GM12872 (cell line): ENCODE results near the gene TTLL8.

Experiments
- TF ChIP-seq, protein P1 (sequence below): IDR thresholded peaks from 3 replicates; pipeline ENCODE4 v1.5.1; 2011; ENCODE audit warnings: low read depth, mild to moderate bottlenecking, low read length, moderate library complexity; ENCODE audit not compliant: insufficient read depth

Gene TTLL8

DNA sequence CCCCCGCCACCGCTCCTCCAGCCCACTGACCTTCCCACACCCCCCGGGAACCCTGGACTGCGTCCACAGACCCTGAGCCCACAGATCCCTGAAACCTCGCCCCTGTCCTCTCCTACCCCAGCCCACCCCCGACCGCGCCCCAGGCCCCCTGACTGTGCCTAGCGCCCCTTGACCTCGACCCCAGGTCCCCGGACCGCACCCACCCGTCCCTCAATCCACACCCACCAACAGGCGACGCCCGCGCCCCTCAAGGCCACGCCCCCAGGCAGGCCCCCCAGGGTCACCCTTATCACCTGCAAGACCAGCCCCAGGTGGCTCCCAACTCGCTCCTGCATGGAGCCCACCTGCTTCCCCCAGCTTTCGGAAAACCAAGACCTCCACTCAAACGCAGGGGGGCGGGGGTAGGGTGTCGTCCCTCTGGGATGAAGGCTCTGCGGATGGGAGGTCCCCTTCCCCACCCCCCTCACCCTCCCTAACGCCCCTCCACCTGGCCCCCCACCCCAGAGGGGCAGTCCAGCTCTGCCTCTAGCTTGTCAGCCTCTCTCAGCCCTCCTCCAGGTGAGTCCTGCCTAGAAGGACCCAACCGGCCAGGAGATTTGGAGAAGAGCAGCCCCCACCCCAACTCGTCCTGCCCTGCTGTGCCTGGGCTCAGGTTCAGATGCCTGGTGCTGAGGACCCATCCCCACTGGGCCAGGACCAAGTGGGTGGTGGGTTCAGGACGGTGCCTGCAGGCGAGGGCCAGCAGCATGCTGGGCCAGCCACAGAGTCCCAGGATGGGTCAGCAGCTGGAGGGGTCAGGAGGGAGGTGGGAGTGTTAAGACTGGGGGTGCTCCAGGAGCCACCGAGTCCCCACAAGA, 42.4 kb downstream of the TTLL8 start:
- TF ChIP-seq, protein P1, sequence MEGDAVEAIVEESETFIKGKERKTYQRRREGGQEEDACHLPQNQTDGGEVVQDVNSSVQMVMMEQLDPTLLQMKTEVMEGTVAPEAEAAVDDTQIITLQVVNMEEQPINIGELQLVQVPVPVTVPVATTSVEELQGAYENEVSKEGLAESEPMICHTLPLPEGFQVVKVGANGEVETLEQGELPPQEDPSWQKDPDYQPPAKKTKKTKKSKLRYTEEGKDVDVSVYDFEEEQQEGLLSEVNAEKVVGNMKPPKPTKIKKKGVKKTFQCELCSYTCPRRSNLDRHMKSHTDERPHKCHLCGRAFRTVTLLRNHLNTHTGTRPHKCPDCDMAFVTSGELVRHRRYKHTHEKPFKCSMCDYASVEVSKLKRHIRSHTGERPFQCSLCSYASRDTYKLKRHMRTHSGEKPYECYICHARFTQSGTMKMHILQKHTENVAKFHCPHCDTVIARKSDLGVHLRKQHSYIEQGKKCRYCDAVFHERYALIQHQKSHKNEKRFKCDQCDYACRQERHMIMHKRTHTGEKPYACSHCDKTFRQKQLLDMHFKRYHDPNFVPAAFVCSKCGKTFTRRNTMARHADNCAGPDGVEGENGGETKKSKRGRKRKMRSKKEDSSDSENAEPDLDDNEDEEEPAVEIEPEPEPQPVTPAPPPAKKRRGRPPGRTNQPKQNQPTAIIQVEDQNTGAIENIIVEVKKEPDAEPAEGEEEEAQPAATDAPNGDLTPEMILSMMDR = no peak

DNA sequence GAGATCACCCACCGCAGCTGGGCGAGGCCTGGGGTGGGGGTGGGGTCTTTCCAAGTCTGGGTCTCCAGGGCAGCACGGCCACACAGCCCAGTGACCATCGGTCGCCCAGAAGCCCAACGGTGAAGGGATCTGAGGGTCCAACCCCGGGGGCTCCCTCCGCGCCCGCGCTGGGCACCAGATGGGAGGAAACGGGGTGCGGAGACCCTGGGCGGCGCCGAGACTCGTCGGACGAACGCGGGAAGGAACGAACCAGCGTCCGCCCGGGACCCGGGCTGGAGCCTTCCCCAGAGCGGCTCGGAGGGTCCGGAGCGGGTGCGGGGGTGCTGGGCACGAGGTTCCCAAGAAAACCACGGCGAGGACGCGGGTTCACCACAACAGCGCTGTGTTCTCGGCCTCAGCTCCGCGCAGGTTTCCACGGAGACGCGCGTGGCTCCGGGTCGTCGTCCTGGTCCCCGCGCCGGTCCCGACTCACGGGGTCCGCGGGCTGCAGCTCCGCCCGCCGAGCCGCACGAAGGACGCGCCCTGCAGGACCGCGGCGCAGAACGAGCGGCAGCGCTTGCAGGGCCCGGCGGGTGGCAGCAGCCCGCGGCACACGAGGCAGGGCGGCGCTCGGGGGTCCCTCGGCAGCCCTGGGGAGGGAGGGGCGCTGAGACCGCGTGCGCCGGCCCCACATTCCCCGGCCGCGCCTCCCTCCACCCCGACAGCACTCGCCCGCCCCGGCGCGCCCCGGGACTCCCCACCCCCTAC, 43.3 kb downstream of the TTLL8 start:
- TF ChIP-seq, protein P1 = no peak

DNA sequence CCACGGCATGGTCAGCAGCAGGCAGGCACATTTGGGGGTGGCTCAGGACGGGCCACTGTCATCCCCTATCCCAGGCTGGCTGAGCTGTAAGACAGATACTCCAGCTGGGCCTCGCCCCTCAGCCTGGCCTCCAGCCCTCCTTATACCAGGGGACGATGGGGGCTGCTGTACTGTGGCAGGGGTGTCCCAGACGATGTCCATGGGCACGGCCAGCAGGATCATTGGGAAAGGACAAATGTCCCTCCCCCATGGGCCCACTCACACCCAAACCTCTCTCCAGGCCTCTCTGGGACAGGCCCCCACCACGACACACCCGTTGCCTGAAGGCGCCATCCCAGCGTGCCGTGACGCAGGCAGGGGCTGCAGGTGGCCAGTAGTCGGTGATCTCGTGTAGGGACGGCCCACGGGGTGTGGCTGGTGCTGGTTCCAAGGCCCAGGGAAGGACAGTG, 44.0 kb downstream of the TTLL8 start:
- TF ChIP-seq, protein P1 = no peak

DNA sequence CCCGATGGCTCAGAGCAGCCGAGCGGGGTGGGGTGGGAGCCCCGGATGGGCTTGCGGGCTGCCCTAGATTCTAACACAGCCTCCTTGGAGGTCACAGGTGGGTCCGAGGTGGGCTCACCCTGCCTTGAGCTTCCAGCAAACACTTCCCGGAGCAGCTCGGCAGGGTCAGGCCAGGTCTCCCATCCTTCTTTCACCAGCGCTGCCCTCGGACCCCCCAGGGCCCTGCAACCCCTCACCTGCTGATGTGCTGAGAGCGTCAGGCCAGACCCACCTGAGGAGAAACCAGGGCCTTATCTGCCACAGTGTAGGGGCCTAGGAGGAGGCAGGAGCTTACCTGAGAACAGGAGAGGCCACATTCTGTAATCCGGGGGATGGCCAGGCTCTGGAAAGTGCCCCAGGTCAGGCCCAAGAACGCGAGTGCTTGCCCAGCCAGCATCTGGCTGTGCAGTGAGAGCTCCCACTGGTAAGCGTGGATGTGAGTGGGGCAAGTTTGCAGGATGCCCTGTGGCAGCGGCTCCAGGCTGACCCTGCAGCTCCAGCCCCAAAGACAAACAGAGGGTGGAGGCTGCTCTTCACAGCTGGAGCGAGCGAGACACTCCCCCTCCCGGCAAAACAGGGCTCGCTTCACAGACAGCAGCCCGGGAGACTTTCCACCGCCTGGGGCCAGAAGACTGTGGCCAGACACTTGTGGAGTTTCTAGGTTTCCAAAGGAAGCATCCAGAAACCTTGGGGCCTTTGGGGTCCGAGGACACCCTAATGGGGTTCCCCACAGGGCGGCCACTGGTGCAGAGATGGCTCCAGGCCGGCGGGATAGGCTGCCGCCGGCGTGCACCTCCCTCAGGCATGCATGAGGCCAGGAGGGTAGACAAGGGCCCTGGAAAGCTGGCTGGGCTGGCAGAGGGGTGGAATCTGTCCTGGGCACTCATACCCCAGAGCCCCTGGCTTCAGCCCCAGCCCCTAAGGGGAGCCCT, 45.6 kb downstream of the TTLL8 start, which contains the start of gene IL17REL:
Gene IL17REL (minus strand): TSS at position 555 of the 971 bp plus-strand sequence. CDS start 119 bp downstream, at position 436.
- TF ChIP-seq, protein P1 = no peak

DNA sequence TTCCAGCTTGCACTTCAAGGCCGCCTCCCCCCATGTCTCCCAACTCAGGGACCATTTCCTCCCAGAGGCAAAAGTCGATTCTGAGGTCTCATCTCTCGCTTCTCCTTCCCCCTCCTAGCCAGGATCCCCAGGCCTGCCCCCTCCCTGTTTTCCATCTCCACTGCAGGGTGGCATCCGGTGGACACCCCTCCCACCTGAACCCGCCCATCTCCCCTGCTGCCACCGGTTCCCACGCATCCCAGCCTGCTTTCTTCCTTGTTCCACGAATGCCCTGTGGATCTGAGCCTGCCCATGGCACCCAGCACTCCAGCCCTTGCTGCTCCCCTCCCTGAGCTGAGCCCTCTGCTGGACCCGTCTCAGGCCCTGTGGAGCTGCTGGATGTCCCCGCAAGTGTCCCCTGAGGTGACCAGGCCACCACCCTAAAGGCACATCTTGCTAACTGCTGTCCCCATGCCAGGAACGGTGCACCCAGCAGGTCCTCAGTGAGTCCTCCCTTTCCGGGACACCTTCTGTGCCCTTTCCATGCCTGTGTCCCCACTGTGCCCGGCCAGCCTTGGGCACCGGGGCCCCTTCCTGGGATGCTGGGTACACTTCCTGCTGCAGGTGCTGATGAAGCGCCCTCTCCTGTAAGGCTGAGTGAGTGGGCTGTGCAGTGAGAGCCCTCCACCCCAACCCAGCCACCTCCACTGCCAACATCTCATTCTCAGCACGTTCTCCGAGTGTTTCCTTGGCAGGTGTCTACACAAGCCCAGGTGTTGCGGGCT, 46.5 kb downstream of the TTLL8 start:
- TF ChIP-seq, protein P1 = no peak

DNA sequence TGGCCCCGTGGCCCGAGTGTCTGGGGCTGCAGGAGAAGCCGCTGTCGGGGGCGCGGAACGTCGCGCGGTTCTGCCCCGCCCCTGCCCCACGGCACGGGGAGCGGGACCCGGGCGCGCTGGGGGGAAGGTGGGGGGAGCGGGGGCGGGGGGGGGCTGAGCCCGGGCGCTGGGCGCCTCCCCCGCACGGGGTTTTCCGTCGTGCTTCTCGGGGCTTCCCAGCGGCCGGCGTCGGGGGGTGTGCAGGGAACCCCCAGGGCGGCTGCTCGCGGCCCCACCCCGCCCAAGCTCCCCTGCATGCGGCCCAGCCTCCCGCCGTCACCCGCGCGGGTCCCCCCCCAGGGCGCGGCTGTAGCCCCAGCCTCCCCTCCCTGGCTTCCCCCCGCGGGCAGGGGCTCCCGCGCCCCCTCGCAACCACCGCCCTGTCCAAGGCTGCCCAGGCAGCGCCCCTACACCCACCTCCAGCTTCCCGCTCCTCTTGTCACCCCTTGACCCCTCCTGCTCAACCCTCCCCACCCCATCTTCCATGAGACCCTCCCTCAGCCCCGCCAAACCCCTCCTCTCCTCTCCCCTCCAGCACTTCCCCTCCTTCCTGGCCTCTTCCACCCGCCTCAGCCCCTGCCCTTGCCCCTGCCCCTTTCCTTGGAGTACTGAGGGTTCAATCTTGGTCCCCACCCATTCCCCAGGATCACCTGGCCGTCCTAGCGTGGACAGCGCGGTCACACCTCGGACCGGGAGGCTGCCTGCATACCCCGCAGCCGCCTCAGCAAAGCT, 47.2 kb downstream of the TTLL8 start:
- TF ChIP-seq, protein P1 = no peak
